GM18498 (cell line): ENCODE results near the gene TRUB2.

Experiments used
- ATAC-seq: cut with Tn5 transposase; IDR thresholded peaks from one replicate; pipeline ENCODE4 v1.9.1; 2021; ENCODE audit warnings: mild to moderate bottlenecking, moderate library complexity; ENCODE audit not compliant: unreplicated experiment

TRUB2 gene

DNA sequence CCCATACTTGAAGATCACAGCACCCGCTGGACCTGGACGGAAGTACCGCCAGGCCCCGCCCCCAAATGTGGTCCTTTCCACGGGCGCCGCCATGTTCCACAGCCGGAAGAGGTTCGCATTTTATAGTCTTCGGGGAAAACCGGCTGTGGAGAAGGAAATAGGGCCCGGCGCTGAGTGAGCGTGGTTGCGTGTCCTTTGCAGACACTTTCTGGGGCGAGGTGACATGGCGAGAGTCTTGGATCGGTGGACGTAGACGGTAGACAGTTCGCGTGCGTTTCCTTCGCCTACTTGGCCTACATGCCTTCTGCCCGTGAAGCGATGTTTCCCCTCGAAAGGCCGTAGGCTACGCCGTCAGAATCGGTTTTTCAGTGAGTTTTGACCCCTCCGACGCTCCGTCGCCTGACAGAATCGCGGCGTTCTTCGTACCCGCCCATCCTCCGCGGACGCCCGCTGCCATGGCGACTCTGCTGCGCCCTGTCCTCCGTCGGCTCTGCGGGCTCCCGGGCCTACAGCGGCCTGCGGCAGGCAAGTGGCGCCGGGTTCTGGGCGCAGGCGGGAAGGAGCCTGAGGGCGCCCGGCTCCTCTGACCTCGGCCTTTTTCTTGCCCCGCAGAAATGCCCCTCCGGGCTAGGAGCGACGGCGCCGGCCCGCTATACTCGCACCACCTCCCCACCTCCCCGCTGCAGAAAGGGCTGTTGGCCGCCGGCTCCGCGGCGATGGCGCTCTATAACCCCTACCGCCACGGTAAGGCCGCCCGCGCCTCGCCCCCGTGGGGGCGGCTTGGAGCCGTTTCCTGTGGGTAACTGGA, at the start of gene TRUB2, which contains the start of gene COQ4:
TSS of gene TRUB2 (minus strand) at position 44 of the 808 bp plus-strand sequence. CDS start at position 5, 39 bp downstream.
TSS of gene COQ4 (plus strand) at position 436 of the 808 bp plus-strand sequence. CDS start at position 456, 20 bp downstream.
- peak; percentile 83 for ATAC-seq

DNA sequence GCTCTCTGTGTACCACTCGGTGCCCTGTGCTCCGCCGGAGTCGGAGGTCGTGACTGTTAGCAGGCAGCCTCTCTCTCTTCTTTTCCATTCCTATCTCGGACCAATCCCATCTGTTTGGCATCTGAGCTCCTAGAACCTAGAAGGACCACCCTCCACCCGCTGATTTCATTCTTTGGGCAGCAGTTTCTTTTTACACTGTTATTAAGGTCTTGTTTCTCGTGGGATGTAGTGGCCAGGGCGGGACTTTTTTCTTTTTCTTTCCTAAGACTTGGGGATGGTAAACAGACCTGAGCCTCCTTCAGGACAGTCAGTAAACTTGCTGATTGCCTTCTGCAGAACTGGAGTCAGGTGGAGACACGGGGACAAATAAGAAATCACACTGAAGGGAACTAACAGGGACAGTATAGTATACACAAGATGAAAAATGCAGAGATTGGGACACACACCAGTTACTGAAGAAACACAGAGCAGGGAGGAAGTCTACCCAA, 49.4 kb upstream of the TRUB2 start:
- no peak for ATAC-seq

DNA sequence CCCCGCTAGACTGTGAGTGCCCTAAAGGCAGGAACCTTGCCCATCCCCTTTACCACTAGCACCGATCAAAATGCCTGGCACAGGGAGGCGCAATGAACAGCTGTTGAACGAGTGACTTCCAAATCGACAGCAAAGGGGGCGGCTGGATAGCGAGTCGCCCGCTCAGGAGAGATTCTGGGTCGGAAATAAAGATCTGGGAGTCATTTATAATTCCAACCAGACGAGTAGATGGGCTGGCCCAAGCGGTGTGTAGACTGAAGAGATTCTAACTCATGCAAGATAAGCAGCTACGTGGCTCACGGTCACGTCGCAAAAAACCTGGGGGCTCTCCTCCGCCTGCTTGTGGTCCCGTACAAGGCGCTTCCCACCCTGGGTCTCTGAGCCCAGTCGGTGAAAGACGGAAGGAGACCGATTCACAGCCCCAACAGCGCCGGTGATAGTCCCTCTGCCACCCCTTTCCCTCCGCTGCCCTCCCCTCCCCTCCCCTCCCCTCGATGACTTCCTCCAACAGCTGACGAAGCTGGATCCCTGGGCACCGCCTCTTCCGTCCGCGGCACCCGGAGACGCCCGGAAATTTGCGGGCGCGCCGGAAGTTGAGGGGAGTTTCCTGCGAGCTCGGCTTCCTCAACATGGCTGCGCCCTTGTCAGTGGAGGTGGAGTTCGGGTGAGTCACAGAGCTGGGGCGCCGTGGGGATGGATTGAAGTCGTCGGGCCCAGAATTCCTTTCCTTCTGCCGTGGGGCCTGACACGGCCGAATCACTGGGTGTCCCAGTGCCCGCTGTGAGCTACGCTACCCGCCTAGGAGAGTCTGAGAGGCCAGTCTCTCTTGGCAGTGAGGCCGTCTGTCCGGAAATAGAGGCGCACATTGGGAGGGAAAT, 48.7 kb upstream of the TRUB2 start, which contains the start of gene URM1:
TSS of gene URM1 (plus strand) at position 623 of the 878 bp plus-strand sequence. CDS start at position 630, 7 bp downstream.
- peak; percentile 90 for ATAC-seq

GRCh38 chr9:128370367-128370751, 48.1 kb upstream of the TRUB2 start:
- no peak for ATAC-seq

DNA sequence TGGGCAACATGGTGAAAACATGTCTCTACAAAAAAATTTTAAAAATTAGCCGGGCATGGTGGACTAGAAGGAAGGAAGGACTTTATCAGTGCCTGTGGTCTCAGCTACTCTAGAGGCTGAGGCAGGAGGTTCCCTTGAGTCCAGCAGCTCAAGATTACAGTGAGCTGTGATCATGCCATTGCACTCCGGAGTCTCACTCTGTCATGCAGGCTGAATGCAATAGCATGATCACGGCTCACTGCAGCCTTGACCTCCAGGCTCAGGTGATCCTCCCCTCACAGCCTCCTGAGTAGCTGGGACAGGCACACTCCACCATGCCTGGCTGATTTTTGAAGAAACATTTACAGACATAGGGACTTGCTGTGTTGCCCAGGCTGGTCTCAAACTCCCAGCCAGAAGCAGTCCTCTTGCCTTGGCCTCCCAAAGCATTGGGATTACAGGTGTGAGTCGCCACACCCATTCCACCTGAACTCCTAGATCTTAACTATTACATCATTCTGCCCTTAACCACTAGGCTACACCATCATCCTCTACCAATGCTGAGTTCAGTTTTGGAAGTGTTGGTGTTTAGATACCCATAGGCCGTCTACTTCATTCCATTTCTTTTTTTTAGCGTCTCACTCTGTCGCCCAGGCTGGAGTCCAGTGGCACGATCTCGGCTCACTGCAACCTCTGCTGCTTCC, 46.9 kb upstream of the TRUB2 start:
- no peak for ATAC-seq

DNA sequence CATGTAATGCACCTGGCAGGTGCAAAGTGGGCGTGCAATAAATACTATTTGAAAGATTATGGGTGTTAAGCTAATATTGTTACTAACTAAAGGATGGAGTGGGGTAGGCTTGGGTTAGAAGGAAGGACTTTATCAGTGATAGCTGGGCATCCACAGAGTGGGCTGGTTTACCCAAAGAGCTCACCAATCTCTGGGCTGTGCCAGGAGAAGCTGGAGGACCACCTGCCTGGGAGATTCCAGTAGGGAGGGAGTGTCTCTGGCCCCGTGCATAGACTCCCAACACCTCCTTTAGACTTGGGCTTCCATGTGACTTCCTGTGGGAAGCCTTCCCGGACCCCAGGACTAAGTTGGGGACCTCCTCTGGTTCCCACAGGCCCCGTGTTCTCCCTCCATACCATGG, 43.3 kb upstream of the TRUB2 start:
- no peak for ATAC-seq

GRCh38 chr9:128362774-128363173, 40.5 kb upstream of the TRUB2 start:
- ATAC-seq = no peak

DNA sequence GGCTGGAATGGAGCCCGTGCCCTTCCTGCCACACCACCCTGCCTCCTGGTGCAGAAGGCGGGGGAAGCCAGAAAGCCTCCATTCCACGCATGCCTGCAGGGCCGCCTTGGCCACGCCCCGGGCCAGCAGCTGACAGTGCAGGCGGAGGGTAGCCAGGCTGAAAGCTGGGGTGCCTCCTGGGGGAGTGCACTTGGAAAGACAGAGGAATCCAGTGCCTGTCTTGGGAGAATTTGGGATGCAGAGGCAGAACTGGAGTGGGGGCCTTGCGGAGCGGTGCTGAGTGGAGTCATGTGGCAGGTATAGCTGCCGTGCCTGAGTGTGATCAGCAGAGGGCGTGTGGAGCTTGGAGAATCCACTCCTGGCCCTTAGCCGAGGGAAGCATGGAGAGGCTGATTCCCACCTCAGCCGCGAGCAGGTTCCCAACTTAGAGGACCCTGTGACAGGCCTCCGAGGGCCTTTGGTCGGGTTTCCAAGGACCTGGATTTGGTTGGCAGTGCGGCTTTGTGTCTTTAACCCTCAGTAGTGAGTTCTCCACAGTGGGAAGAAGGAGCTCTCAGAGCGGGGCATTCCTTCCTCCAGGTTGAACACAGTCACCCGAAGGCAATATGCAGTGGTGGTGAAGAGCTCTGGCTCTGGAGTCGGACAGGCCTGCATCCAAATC, 39.9 kb upstream of the TRUB2 start:
- ATAC-seq = peak; percentile 63

- no peak for ATAC-seq
These were observed 39.2 kb upstream of the TRUB2 start for GRCh38 chr9:128361296-128361985.

DNA sequence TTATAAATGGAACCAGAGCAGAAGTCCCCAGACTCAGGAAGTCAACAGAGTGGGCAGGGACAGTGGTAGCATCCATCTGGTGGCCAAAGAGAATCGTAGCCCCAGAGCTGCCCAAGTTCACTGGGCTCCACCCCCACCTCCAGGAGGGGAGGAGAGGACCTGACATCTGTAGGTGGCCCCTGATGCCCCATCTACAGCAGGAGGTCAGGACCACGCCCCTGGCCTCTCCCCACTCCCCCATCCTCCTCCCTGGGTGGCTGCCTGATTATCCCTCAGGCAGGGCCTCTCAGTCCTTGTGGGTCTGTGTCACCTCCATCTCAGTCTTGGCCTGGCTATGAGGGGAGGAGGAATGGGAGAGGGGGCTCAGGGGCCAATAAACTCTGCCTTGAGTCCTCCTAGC, 38.6 kb upstream of the TRUB2 start:
- no peak for ATAC-seq

DNA sequence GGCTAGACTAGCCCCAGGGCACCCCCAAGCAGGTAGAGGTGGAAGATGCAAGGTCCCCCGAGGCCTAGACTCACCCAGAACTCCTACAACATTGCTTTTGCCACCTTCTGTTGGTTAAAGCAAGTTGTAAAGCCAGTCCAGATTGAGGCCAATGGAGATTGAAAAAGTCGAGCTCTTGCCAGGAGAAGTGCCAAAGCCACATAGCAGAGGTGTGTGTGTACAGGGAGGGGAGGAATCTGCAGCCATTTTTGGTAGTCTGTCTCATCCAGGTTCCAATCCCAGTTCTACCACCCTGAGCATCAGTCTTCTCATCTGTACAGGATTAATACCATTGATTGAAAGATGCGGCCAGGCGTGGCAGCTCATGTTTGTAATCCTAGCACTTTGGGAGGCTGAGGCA, 36.6 kb upstream of the TRUB2 start:
- no peak for ATAC-seq

DNA sequence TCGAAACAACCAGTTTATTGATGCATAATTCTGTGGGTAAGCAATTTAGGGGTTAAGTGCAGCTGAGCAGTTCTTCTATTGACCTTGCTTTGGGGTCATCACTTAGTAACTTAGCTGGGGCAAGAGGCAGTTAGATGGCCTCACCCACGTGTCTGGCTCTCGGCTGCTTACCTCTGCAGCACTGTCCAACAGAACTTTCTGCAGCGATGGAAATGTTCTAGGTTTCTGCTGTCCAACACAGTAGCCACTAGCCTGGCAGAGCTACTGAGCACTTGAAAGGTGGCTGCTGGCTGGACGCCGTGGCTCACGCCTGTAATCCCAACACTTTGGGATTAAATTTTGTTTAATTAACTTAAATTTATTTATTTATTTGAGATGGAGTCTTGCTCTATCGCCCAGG, 35.8 kb upstream of the TRUB2 start:
- no peak for ATAC-seq

GRCh38 chr9:128355451-128355850, 33.2 kb upstream of the TRUB2 start:
- ATAC-seq = no peak

DNA sequence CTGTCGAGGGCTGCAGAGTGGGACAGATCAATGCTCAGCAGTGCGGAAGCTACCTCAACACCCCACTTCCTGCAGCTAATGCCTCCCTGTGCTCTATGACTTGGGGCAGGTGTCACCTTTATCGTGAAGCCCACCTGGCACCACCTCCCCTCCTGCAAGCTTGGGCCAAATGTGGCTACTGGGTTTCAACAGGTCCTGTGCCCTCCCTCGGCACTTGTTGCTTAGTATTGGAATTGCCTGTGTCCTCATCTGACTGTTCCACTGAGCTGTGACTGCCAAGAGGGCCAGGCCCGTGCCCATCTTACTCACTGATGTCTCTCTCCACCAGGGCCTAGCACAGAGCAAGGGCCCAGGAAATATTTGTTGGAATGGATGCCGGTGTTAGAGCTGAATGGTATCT, 27.5 kb upstream of the TRUB2 start:
- ATAC-seq = no peak

DNA sequence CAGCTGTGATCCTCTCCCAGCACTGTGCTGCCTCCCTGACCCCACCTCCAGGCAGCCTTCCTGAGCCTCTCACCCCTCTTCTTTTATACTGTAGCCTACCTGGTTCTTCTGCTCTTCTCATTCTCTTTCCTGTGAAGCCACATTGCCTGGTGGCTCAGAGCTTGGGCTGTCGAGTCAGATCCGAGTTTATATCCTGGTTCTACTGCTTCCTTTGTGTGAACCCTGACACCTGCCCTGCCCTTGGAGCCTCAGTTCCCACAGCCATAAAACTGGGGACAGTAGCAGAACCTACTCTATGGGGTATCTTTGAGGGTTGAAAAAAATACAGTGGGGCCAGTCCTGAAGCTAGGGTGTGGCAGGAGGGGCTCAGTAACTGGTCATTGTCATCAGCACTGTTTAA, 26.9 kb upstream of the TRUB2 start:
- ATAC-seq = no peak

DNA sequence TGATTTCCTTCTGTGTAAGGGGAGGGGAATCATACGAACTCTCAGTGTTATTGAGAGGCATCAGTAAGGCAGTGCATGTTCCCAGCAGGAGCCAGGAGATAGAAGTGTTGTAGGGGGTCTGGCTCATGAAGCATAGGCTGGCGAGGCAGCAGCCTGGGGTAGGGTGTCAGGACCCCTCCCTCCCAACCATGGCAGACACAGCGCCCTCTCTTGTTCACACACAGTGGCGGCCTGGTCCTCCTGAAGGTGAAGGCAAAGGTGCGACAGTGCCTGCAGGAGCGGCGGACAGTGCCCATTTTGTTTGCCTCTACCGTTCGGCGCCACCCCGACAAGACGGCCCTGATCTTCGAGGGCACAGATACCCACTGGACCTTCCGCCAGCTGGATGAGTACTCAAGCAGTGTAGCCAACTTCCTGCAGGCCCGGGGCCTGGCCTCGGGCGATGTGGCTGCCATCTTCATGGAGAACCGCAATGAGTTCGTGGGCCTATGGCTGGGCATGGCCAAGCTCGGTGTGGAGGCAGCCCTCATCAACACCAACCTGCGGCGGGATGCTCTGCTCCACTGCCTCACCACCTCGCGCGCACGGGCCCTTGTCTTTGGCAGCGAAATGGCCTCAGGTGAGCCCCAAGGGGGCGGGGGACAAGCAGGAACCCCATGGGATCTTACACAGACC, 22.8 kb upstream of the TRUB2 start:
- no peak for ATAC-seq

DNA sequence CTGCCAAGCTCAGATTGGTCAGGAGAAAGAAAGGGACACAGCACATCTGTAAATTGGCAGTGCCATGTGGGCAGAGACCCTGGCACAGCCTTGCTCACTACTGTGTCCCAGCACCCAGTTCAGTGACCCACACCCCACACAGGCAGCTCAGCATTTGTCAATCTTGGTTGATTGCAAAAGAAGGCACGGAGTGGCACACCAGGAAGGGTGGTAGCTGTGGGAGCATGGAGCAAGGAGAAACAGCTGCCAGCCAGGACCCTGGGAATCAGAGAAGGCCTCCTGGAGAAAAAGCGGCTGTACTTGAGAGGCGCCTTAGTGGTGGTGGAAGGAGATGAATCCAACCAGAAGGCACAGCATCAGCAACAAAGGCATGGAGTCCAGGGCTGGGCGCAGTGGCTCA, 21.6 kb upstream of the TRUB2 start:
- ATAC-seq = no peak

DNA sequence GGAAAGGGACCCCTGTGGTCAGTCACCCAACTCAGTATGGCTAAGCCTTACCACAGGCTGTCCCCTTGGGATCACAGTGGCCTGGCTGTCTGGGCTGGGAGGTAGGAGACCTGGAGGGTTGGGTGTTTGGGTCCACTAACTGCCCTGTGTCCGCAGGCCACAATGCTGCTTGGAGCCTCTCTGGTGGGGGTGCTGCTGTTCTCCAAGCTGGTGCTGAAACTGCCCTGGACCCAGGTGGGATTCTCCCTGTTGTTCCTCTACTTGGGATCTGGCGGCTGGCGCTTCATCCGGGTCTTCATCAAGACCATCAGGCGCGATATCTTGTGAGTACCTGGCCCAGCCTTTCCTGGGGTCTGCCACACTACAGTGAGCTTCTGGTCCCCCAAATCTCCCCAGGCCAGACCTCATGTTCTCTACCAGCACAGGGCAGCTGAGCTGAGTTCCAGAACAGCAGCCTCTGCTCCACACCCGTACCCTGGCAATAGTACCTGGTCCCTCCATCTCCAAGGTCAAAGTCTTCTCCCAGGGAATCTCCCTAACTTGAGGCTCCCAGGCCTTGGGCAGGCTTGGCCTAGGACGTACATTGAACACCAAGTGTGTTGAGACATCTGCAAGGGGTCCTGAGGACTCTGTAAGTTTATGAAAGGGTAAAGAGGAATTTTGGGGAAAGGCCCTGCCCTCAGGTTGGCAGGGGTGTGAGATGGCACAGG, 20.9 kb upstream of the TRUB2 start:
- no peak for ATAC-seq

DNA sequence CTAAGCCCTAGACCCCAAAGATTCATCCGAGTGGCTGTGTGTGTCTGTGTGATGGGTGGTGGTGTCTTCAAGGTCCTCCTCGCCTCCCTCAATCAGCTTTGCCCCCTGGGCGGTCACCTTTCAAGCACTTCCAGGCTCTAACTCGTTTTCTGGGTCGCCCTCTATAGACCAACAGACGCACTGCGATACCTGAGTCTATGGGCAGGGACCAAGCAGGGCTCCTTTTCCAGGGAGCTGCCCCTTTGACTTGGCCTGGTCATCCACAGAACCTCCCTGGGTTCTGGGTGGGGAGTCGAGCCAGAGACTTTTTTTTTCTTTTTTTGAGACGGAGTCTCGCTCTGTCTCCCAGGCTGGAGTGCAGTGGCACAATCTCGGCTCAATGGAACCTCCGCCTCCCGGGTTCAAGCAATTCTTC, 19.2 kb upstream of the TRUB2 start:
- peak; percentile 40 for ATAC-seq
